ENCODE data around the gene PPM1H. TPM values are rescaled to one million over a fixed set of nuclear protein-coding genes. Genes with fewer than 3 reads are reported as not detected.
"Not testable (repeated sequence)": the region's sequence is repeated elsewhere in the genome, so short reads cannot be mapped to it uniquely, and the experiment has no call there.

Gene PPM1H
- total RNA-seq, 1 donor from 2014 or later: 36.6 TPM

DNA sequence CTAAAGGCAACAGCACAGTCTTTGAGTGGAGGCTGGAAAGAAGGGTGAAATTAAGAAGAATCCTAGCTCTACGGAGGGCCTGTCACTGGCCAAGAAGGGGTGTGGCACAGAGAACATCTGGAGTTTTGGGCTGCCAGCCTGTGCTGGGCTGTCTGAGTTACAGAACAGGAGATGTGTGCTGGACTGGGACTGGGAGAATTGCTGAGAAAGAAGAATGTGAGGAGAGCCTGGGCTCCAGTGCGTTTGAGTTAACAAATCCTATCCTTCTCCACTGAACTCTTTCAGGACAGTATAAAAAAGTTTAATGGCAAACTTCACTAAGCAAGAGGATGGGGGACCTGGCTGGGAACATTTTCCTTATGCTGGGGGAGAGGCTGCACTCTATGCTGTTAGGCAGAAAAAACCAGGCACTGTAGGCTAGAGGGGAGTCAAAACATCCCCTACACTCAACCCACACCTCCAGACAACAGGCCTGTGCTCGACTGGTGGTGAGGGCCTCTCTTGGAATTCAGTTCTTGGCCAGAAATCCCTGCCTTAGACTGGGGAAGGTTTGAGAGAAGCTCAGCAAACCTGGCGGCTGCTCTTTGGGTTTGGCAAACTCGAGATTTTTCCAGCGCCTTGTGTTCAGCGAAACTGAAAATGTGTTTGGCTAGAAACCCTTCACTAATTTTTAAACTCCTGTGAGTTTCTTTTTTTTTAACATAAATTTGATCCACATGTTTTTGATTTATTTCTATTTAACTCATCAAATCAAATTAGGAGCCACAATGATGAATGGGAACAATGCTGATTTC is 251.0 kb downstream of the PPM1H start:
- DNase-seq (ENCODE audit: low read depth): no peak

DNA sequence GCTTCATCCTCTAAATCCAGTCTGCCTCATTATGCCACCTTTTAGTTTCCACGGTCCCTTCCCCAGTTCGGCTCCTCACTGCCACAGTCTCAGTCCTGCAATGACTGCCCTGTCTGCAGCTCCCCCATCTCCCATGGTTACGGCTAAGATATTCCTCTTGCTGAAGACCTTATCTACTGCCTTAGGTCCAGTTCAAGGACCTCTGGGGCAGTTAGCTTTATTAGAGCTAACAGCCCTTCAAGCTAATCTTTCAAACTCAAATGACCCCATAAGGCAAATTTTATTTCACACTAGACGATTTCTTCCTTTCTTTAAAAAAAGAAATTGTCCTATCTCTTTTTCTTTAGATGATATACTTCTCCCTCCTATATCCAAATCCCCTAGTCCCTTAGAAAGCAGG is 253.6 kb downstream of the PPM1H start:
- no peak for DNase-seq (ENCODE audit: low read depth)

DNA sequence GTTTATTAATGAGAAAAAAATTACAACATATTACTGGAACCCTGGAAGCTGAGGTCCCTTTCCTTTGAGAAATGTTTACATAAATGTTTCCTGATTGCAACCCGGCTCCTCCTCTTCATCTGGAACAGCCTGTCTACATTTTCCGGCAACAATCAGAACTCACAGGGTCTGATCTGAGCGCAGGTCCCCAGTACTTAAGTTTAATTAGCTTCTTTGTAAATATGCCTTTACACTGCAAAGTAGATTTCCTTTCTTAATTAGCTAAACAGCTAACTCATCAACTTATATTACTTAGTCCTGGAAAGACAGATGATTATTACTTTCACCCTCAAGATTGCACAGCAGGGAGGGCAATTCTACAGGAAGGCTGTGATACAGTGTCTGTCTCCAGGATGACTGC is 255.3 kb downstream of the PPM1H start:
- no peak for DNase-seq (ENCODE audit: low read depth)

DNA sequence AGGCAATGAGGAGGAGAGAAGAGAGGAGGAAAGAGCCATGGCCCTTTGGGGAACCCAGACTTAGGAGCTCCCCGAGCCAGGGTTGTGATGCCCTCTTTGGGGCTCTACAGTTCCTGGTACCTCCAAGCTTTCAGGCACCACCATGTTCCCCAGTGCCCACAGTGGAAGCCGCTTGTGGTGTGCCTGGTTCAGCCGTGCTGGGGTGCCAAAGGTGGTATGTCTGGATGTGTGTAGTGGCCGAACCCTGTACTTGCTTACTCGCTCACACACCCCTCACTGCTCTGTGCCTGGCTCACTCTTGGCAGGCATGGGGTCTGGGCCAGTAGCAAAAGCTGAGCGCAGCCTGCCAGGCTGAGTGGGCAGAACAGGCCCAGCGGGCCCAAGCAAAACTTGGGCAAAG is 257.6 kb downstream of the PPM1H start:
- DNase-seq (ENCODE audit: low read depth): no peak

DNA sequence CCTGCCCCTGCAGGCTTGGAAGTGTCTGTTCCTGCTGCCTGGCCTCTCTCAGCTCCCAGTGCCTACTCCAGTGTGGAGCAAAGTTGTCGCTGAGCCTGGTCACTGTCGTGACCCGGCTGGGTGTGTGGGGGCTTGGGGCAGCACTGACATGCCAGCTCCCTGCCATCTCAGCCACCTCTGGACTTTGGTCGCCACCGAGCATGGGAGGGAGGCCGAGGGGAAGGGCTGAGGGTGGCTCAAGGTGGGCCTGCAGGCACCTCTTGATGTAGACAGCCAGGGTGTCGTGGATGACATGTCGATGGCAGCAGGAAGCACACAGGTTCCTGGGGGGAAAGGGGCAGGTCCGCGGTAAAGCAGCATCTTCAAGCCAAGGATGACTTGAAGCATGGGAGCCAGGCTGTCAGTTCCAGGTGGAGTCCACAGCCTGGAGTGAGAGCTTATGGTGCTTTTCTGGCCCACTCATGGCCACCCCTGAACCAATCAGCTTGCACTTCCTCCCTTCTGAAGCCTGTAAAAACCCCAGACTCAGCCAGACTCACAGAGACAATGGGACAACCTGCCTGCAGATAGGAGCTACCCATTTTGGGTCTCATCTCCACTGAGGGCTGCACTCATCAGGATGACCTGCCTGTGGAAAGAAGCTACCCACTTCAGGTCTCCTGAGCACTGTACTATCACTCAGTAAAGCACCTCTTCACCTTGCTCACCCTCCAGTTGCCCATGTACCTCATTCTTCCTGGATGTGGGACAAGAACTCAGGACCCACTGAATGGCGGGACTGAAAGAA is 258.2 kb downstream of the PPM1H start:
- DNase-seq (ENCODE audit: low read depth): no peak

DNA sequence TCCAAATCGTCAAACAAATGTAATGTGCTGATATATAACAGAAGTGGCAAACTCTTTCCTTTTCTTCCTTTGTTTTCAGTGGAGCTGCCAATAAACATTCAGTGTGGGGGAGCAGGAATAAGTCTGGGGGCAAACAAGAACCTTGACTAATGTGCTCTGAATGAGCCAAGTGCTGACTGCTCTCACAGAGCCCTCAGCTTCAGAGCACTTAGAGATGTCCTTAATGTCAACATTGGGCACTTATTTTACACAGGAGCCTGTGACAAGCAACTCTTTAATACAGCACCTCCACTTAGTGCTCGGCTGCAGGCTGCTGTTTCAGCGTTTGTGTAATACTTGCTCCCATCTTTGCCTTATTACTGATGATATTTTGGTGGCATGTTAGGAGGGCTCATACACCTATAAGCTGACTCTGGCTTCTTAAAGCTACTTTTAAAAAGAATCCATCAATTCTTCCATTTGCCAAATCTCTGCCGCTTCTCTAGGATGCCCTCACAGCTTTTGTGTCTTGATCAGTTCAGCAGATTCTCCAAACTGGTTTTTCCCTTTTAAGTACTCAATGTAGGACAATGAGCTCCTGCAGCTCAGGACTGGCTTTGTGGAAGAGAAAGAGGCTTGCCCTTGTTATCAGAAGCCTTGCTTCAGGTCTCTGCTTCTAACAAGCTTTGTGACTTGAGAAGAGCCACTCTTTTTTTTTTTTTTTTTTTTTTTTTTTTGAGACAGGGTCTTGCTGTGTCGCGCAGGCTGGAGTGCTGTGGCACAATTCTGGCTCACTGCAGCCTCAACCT is 261.7 kb downstream of the PPM1H start:
- DNase-seq (ENCODE audit: low read depth): no peak

DNA sequence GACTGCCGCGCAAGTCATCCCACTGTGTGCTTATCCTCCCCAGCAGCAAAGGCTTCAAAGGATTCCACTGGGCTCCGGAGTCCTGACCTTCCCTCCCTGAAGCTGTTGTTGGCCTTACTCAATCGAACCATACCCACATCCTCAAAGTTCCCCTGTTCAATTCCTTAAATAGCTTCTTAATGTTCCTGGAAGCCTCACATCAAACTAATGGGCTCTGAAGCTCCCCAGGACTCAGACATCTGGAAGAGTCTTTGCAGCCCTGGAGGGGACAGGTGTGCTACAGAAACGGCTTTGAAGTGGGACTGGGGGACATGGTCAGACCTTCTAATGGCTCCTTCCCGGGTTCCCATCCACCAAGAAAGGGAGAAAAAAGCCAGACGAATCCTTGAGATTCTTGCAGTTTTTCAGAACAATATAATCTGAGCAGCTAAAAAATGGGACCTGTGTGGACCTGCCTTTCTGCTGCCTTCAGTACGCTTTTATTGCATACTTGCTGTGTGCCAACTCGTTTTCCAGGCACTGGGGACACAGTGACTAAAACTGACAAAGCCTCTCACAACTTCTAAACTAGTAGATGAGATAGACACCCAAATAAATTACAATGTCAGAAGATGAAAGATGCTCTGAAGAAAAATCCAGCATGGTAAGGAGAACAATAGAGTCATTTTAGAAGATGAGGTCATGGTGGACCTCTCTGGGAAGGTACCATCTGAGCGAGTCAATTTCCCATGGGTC is 263.8 kb downstream of the PPM1H start:
- no peak for DNase-seq (ENCODE audit: low read depth)

DNA sequence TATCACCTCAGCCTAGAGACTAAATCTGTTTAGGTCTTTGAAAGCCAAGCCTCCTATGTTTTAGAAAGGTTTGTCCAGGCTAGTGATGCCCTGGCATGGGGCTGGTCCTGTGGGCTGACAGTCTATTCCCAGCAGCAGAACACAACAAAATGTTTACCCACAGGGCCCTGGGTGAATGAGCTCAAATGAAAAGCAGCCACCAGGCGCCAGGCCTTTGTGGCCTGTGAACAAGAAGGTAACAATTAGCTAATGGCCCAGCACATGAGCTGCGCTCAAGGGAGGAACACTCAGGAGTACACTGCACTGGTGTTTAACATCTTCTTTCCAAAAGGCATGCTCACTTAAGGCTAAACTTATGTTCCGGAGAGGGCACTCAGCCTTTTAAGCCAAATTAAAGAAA is 266.2 kb downstream of the PPM1H start:
- no peak for DNase-seq (ENCODE audit: low read depth)

DNA sequence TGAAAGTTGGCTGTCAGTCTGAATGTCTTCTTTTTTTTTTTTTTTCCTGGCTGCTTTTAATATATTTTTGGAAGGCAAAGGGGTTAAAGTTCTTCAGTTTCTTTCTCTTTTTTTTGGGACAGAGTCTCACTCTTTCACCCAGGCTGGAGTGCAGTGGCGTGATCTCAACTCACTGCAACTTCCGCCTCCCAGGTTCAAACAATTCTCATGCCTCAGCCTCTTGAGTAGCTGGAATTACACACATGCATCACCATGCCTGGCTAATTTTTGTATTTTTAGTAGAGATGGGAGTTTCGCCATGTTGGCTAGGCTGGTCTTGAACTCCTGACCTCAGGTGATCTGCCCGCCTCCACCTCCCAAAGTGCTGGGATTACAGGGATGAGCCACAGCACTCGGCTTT is 270.0 kb downstream of the PPM1H start:
- DNase-seq (ENCODE audit: low read depth): not testable (repeated sequence)

DNA sequence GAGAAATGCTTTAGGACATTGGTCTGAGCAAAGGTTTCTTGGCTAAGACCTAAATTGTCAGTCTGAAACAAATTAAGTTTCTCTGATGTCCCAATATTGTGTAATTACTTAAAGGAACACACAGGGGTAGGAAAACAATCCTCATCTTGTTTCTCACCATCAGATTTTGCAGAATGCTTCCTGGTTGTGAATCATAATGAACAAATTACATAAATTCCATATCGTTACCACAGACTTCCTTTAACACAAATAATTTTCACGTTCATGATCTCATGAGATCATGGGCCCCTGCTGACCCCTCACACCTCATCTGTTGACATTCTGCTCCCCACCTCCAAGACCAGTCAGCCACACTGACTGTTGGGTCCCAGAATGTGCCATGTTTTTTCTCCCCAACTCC is 274.2 kb downstream of the PPM1H start:
- peak; percentile 58 for DNase-seq (ENCODE audit: low read depth)

DNA sequence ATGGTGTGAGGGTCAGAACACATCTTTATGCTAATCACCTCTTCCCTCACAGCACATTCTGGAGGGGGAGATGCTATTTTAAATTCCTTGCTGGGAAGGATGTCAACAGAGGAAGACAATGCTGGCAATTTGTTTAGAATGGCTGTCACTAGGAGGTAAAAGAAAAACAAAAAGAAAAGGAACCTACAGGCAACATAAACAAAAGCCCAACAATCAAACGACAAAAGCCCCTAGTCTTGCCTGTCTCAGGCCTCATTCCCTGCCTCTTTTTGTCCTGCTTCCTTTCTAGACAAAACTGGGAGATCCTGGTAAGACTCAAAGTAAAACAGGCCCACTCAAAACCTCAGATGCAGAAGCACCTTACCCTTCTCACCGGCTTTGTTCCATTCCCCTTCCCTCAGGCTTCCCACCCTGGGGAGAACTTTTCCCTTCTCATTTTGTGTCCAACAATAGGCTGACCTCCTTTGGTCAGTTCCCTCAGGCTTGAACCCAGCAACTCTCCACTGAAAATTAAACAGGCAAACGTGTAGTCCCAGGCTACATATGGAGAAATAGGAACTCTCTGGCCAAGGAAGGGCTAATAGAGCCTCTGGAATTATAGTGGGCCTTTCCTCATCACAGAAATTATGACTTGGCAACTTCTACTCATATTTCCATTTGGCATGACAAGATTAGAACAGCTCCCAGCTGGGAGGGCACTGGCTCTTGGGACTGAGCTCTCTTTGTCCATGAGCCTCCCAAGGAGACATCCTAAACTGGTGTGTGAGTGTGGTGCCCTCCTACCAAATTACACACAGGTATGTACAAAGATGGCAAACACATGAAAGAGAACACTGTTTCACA is 275.3 kb downstream of the PPM1H start:
- no peak for DNase-seq (ENCODE audit: low read depth)

DNA sequence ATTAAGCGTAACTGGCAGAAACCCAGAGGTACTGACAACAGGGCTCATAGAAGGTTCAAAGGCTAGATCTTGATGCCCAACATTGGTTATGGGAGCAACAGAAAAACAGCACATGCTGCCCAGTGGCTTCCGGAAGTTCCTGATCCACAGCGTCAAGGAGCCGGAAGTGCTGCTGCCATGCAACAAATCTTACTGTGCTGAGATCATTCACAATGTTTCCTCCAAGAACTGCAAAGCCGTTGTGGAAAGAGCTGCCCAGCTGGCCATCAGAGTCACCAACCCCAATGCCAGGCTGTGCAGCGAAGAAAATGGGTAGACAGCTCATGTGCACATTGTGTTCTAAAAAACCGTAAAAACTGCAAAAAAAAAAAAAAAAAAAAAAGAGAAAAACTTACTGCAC is 276.0 kb downstream of the PPM1H start:
- DNase-seq (ENCODE audit: low read depth): no peak

DNA sequence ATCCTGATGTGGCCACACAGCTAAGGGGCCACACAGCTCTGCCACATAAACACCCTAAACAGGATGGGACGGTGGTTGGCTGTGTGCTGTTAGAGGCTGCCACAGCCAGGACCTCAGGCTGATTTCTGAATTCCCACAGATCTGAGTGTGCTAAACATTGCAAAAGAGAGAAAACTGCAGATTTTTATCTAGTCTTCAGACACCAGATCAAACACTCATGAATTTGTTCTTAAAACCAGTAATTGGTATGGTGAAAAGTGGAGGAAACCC is 277.7 kb downstream of the PPM1H start:
- DNase-seq (ENCODE audit: low read depth): no peak

DNA sequence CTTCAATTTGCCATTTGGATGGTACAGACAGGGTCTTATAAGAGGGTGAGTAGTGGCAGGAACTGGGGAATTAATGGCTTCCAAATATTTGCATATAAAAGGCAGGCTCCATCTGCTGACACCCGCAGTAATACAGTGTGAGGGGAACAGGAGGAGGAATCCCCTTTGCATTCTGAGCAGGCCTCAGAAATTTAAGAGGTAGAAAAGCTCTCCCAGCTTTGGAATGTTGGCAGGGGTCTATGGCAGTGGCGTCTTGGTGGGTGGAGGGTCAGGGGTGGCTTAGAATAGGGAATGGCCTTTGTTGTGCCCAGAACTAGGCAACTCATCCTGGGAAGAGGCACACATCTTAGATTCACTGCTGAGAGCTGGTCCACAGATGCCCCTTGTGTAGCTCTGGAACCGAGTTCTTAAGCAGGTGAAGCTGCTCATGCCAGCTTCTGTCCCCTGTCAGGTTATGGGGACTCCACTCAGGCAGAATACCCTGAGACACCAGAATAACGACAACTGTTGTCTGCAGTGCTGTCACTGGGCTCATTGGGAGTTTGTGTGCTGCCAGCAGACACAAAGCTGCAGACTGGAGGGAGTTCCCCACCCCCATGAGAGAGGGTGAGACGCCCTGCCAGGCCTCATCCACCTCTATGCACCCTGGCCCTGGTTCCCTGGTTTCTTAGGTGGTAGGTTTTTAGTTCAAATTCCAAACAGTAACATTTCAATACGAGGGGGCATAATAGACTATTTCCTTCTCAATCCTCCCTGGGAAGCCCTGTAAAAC is 278.2 kb downstream of the PPM1H start:
- DNase-seq (ENCODE audit: low read depth): no peak

DNA sequence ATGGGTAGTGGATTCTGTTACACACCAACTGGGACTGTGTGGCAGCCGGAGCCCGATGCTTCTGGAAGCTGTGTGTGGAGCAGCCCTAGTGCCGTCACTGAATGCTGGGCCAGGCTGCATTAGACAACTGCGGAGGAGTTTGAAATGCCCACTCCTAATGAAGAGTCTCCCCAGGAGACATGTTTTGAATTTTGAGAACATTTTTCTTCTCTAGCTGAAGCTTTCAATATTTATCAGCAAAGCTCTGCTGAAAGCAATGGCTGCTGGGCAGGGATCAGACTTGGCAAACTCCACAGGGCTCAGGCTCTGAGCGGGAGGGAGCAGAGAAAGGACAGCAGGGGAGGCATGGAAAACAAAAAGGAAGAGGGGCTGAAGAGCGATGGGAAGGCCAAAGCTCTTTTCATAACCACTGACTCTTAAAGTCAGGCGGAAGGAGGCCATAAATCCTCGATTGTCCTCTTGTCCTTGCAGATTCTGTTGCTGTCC is 279.2 kb downstream of the PPM1H start:
- no peak for DNase-seq (ENCODE audit: low read depth)

DNA sequence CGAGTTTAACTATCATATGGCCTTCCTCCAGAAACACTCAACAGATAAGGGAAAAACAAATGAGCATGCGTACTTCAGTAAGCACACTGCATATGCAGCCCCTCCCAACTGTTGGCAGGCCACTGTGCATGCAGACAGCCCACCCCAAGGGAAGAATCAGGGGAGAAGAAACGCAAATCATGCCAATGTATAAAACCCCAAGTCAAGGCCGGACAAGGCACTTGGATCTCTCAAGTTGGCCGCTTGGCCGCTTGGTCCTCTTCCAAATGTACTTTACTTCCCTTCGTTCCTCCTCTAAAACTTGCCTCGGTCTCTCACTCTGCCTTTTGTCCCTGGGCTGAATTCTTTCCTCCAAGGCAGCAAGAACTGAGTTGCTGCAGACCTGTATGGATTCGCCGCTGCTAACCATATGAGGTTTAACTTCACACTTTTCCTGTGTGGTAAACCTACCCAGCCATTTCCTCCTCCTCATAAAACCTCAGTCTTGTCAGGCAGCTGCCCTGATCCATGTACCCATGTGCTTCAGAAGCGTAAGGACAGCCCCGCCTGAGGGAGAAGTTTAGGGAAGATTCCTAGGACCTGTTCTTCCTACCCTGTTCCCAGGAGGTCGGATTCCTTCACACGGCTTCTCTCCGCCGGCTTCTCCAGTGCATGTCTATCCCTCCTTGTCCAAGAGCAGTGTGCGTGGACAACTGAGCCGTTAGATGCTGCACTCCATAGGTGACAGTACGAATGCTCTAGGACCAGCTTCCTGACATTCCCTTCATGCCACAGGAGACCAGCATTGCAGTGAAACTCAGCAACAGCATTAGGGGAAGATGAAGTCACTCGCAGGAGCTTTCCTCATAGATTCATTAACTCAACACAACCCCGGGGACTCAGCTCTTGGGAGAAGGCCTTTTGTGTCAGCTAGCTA is 280.4 kb downstream of the PPM1H start:
- DNase-seq (ENCODE audit: low read depth): no peak

DNA sequence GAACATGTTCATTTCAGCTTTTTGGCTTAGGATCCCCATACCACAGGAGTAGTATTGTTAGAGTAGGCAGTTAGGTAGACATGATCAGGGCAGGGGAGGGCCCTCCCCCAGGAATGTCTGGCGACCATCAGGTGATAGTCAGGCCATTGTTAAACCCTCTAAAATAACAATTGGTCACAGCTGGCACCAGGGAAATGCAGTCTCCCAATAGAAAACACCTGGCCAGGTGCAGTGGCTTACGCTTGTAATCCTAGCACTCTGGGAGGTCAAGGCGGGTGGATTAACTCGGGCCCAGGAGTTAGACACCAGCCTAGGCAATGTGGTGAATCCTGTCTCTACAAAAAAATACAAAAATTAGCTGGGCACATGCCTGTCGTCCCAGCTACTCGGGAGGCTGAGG is 281.2 kb downstream of the PPM1H start:
- no peak for DNase-seq (ENCODE audit: low read depth)

DNA sequence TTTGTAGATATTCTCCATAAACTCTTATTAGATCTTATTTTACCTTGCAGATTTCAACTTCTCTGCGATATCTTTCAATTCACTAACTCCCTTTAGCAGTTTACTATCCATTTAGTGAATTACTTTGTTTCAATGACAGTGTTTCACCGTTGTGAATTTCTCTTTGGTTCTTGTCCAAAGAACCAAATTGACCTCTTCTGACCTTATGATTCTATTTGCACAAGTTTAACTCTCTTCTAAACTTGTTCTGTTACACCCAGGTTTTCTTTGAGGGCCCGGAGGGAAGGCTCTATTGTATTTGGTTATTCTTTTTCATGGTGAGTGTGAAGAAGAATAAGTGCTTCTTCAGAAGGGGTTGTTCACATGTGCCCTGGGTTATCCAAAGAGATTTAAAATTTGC is 281.6 kb downstream of the PPM1H start:
- no peak for DNase-seq (ENCODE audit: low read depth)

DNA sequence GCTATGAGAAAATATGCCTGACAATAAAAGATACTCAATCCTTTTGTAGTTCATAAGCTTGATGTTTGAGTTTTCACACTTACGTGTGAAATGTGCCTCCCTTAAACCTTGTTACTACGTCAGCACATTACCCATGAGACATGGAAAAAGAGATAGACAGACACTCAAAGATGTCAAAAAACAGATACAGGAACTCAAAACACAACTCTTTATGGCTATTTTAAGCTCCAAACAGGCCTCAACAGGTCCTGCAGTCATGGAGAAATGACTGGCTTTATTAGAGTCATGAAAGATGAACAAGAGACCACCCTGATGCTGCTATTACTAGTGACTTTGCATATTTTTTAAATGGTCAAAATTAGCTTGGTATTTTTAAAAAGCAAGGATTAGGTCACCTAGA is 283.8 kb downstream of the PPM1H start:
- no peak for DNase-seq (ENCODE audit: low read depth)
